GM21515 (cell line): ENCODE results near the gene PARD3B.
"Not testable (repeated sequence)": the region's sequence is repeated elsewhere in the genome, so short reads cannot be mapped to it uniquely, and the experiment has no call there.

Source experiments
- ATAC-seq: cut with Tn5 transposase; IDR thresholded peaks from one replicate; pipeline ENCODE4 v1.9.1; 2021; ENCODE audit not compliant: unreplicated experiment

Gene PARD3B

GRCh38 chr2:205218816-205219215, 673.5 kb downstream of the PARD3B start:
- not testable (repeated sequence) for ATAC-seq

- no peak for ATAC-seq
Observed at GRCh38 chr2:205220559-205220958, 675.3 kb downstream of the PARD3B start.

- no peak for ATAC-seq
Observed at GRCh38 chr2:205232086-205232485, 686.8 kb downstream of the PARD3B start.

GRCh38 chr2:205235434-205235833, 690.2 kb downstream of the PARD3B start:
- no peak for ATAC-seq

- ATAC-seq: no peak
Observed at GRCh38 chr2:205237524-205237923, 692.2 kb downstream of the PARD3B start.

- ATAC-seq: no peak
Observed at GRCh38 chr2:205245001-205245400, 699.7 kb downstream of the PARD3B start.

GRCh38 chr2:205245652-205246051, 700.4 kb downstream of the PARD3B start:
- no peak for ATAC-seq

GRCh38 chr2:205259121-205259520, 713.8 kb downstream of the PARD3B start:
- no peak for ATAC-seq

GRCh38 chr2:205261516-205262020, 716.3 kb downstream of the PARD3B start:
- no peak for ATAC-seq

- ATAC-seq: no peak
Observed at GRCh38 chr2:205267323-205267722, 722.0 kb downstream of the PARD3B start.

- no peak for ATAC-seq
Observed at GRCh38 chr2:205270689-205271088, 725.4 kb downstream of the PARD3B start.

- ATAC-seq: no peak
Observed at GRCh38 chr2:205273148-205273547, 727.9 kb downstream of the PARD3B start.

GRCh38 chr2:205273627-205274026, 728.4 kb downstream of the PARD3B start:
- no peak for ATAC-seq

GRCh38 chr2:205274801-205275200, 729.5 kb downstream of the PARD3B start:
- no peak for ATAC-seq

- ATAC-seq: no peak
Observed at GRCh38 chr2:205276116-205276777, 731.0 kb downstream of the PARD3B start.

- ATAC-seq: no peak
Observed at GRCh38 chr2:205280596-205281236, 735.4 kb downstream of the PARD3B start.

GRCh38 chr2:205283736-205284270, 738.5 kb downstream of the PARD3B start:
- no peak for ATAC-seq

GRCh38 chr2:205284334-205284733, 739.1 kb downstream of the PARD3B start:
- no peak for ATAC-seq

- no peak for ATAC-seq
Observed at GRCh38 chr2:205287316-205287715, 742.0 kb downstream of the PARD3B start.

GRCh38 chr2:205288686-205289085, 743.4 kb downstream of the PARD3B start:
- no peak for ATAC-seq

- no peak for ATAC-seq
Observed at GRCh38 chr2:205290299-205290698, 745.0 kb downstream of the PARD3B start.

GRCh38 chr2:205292665-205293295, 747.5 kb downstream of the PARD3B start:
- no peak for ATAC-seq
